SK-N-MC (cell line): ENCODE measurements around the gene KRTAP19-2.

Experiments used
- DNase-seq: peaks from one replicate; pipeline ENCODE4 v3.0.0-alpha.2; 2011; ENCODE audit warnings: low read depth, low spot score
- H3K27ac ChIP-seq: fragments of 200-600 bp; sonication (generic); 2 replicates; pipeline ENCODE4 v1.5.1; 2016; ENCODE audit warnings: mixed run types
- H3K36me3 ChIP-seq: fragments of 200-600 bp; sonication (generic); 2 replicates; pipeline ENCODE4 v1.6.1; 2017; ENCODE audit warnings: antibody characterized with exemption, low read length, mixed read lengths; ENCODE audit not compliant: insufficient read depth
- H3K4me3 ChIP-seq: fragments of 200-600 bp; sonication (generic); 2 replicates; pipeline ENCODE4 v1.5.1; 2016
- H3K9ac ChIP-seq: fragments of 200-600 bp; sonication (generic); 2 replicates; pipeline ENCODE4 v1.8.0; 2017; ENCODE audit warnings: mixed run types, mixed read lengths; ENCODE audit not compliant: insufficient read length
- H3K9me3 ChIP-seq: fragments of 200-600 bp; sonication (generic); 2 replicates; pipeline ENCODE4 v1.6.1; 2017; ENCODE audit warnings: low read depth, mild to moderate bottlenecking, antibody characterized with exemption, low read length, moderate library complexity, mixed read lengths
- EZH2 ChIP-seq: fragments of 200-600 bp; sonication (generic); IDR thresholded peaks from one replicate; pipeline ENCODE4 v1.6.1; 2017; ENCODE audit warnings: antibody characterized with exemption
- FOXP2 ChIP-seq: optimal IDR thresholded peaks from 2 replicates; pipeline ENCODE3; 2011; ENCODE audit warnings: mild to moderate bottlenecking, moderate library complexity; ENCODE audit not compliant: insufficient read depth; ENCODE audit errors: extremely low read length, control extremely low read depth
- POLR2AphosphoS5 ChIP-seq: IDR thresholded peaks from 2 replicates; pipeline ENCODE4 v1.6.1; 2012; ENCODE audit warnings: mild to moderate bottlenecking, low read depth, low read length, borderline replicate concordance

The KRTAP19-2 gene

GRCh38 chr21:30480145-30480544 lies 7.1 kb downstream of the KRTAP19-2 start, which contains the start of gene KRTAP19-1:
KRTAP19-1 (minus strand) TSS chr21:30480367; CDS start chr21:30480317, 50 bp downstream.
- Histone ChIP-seq H3K4me3 (no peak within 1 kb of the TSS), H3K36me3 (no peaks in the 10 kb centered on the region), H3K9me3 (no peaks in the 10 kb centered on the region), H3K9ac (no peak within 1 kb of the TSS), H3K27ac (no peak within 1 kb of the TSS)
- no peak for TF ChIP-seq POLR2AphosphoS5
- TF ChIP-seq FOXP2, result no peak
- TF ChIP-seq EZH2, result no peak
- DNase-seq, result no peak

- no peak overlapping the region for H3K27ac ChIP-seq
- no peak overlapping the region for H3K9ac ChIP-seq
- H3K9me3 ChIP-seq, result no peaks in the 10 kb centered on the region
- DNase-seq, result no peak
- H3K36me3 ChIP-seq, result no peaks in the 10 kb centered on the region
- H3K4me3 ChIP-seq, result no peak overlapping the region
- TF ChIP-seq EZH2, result no peak
- TF ChIP-seq POLR2AphosphoS5, result no peak
- no peak for TF ChIP-seq FOXP2
Measured at GRCh38 chr21:30479259-30479658, 8.0 kb downstream of the KRTAP19-2 start.

- no peak for DNase-seq
- Histone ChIP-seq H3K9ac (no peak overlapping the region), H3K4me3 (no peak overlapping the region)
Measured at GRCh38 chr21:30478004-30478403, 9.2 kb downstream of the KRTAP19-2 start.

GRCh38 chr21:30468900-30469714 lies 18.1 kb downstream of the KRTAP19-2 start:
- TF ChIP-seq EZH2 (no peak), POLR2AphosphoS5 (no peak), FOXP2 (no peak)
- H3K4me3 ChIP-seq, result no peak overlapping the region

More at GRCh38 chr21:30478004-30478403, 9.2 kb downstream of the KRTAP19-2 start:
- H3K27ac ChIP-seq, result no peak overlapping the region
- no peaks in the 10 kb centered on the region for H3K9me3 ChIP-seq
- H3K36me3 ChIP-seq, result no peaks in the 10 kb centered on the region
- no peak for TF ChIP-seq FOXP2
- TF ChIP-seq POLR2AphosphoS5, result no peak
- no peak for TF ChIP-seq EZH2

GRCh38 chr21:30463713-30464112 lies 23.5 kb downstream of the KRTAP19-2 start:
- Histone ChIP-seq H3K36me3 (no peaks in the 10 kb centered on the region), H3K9ac (no peak overlapping the region), H3K4me3 (no peak overlapping the region), H3K27ac (no peak overlapping the region), H3K9me3 (no peaks in the 10 kb centered on the region)
- no peak for DNase-seq
- TF ChIP-seq EZH2 (no peak), POLR2AphosphoS5 (no peak), FOXP2 (no peak)

More at GRCh38 chr21:30468900-30469714, 18.1 kb downstream of the KRTAP19-2 start:
- H3K36me3 ChIP-seq, result no peaks in the 10 kb centered on the region
- H3K9me3 ChIP-seq, result no peaks in the 10 kb centered on the region
- no peak overlapping the region for H3K27ac ChIP-seq
- H3K9ac ChIP-seq, result no peak overlapping the region
- DNase-seq, result no peak

GRCh38 chr21:30448514-30448913 lies 38.7 kb downstream of the KRTAP19-2 start:
- Histone ChIP-seq H3K9ac (no peak overlapping the region), H3K27ac (no peak overlapping the region), H3K4me3 (no peak overlapping the region), H3K9me3 (no peaks in the 10 kb centered on the region), H3K36me3 (no peaks in the 10 kb centered on the region)
- no peak for DNase-seq
- TF ChIP-seq FOXP2, result no peak

GRCh38 chr21:30447056-30447455 lies 40.2 kb downstream of the KRTAP19-2 start:
- TF ChIP-seq FOXP2 (no peak), POLR2AphosphoS5 (no peak), EZH2 (no peak)
- Histone ChIP-seq H3K9ac (no peak overlapping the region), H3K27ac (no peak overlapping the region), H3K4me3 (no peak overlapping the region), H3K9me3 (no peaks in the 10 kb centered on the region), H3K36me3 (no peaks in the 10 kb centered on the region)
- no peak for DNase-seq

GRCh38 chr21:30444204-30444603 lies 43.0 kb downstream of the KRTAP19-2 start:
- no peaks in the 10 kb centered on the region for H3K9me3 ChIP-seq
- no peak for TF ChIP-seq POLR2AphosphoS5
- no peak for TF ChIP-seq EZH2
- TF ChIP-seq FOXP2, result no peak
- no peak overlapping the region for H3K4me3 ChIP-seq
- no peak for DNase-seq
- H3K27ac ChIP-seq, result no peak overlapping the region
- no peaks in the 10 kb centered on the region for H3K36me3 ChIP-seq
- no peak overlapping the region for H3K9ac ChIP-seq

GRCh38 chr21:30443226-30443625 lies 44.0 kb downstream of the KRTAP19-2 start:
- H3K4me3 ChIP-seq, result no peak overlapping the region
- no peaks in the 10 kb centered on the region for H3K36me3 ChIP-seq
- no peak for DNase-seq
- H3K9ac ChIP-seq, result no peak overlapping the region
- H3K27ac ChIP-seq, result no peak overlapping the region
- H3K9me3 ChIP-seq, result no peaks in the 10 kb centered on the region
- no peak for TF ChIP-seq POLR2AphosphoS5
- TF ChIP-seq FOXP2, result no peak
- no peak for TF ChIP-seq EZH2
